ENCODE results near the gene VPS51.

DNA sequence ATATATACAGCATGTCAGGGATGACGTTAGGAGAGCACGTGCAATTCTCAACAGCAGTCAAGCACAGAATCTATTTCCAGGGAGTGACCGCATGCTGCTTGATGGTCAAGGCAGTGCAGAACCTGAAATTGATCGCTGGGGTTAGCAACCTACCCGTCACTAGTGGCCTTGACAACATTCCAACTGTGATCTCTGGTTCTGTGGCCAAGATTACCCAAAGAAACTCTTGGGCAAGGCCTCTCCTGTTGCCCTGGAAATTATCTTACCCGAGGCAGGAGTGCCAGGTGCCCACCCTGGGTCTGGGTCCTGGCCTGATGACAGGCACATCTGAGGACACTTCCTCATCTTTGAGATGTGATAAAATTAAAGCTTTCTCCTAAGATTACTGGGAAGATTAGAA, 17.8 kb downstream of the VPS51 start:
- TF ChIP-seq, protein P1, sequence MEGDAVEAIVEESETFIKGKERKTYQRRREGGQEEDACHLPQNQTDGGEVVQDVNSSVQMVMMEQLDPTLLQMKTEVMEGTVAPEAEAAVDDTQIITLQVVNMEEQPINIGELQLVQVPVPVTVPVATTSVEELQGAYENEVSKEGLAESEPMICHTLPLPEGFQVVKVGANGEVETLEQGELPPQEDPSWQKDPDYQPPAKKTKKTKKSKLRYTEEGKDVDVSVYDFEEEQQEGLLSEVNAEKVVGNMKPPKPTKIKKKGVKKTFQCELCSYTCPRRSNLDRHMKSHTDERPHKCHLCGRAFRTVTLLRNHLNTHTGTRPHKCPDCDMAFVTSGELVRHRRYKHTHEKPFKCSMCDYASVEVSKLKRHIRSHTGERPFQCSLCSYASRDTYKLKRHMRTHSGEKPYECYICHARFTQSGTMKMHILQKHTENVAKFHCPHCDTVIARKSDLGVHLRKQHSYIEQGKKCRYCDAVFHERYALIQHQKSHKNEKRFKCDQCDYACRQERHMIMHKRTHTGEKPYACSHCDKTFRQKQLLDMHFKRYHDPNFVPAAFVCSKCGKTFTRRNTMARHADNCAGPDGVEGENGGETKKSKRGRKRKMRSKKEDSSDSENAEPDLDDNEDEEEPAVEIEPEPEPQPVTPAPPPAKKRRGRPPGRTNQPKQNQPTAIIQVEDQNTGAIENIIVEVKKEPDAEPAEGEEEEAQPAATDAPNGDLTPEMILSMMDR (conservative IDR thresholded peaks at IDR 0.05): no peak
- no peak for TF ChIP-seq ZFX (IDR thresholded peaks at IDR 0.05)
